AG04449 (cell line): ENCODE results near the gene B3GLCT.

Source experiments
- CTCF ChIA-PET: fragments of 350-600 bp; formaldehyde crosslinking; extraction: SDS; loops from one replicate; lab custom pipeline; 2021; ENCODE audit warnings: antibody characterized with exemption; lab: Yijun Ruan, JAX
- POLR2A ChIA-PET: fragments of 400-600, 350-600 bp; formaldehyde crosslinking; extraction: SDS; loops from one replicate; lab custom pipeline; 2020; ENCODE audit warnings: antibody characterized with exemption, inconsistent platforms; lab: Yijun Ruan, JAX
- DNase-seq: peaks from one replicate; pipeline ENCODE4 v3.0.0-alpha.2; 2010; ENCODE audit warnings: low read depth, low spot score
- H3K4me3 ChIP-seq: 2 replicates; pipeline ENCODE4 v1.5.1; 2011; ENCODE audit warnings: low read depth, mild to moderate bottlenecking, control low read depth, low read length
- TF ChIP-seq, protein P1 (sequence below): IDR thresholded peaks from one replicate; pipeline ENCODE4 v1.5.1; 2011; ENCODE audit warnings: mild to moderate bottlenecking, moderate library complexity, low read length, control low read depth, inconsistent platforms; ENCODE audit not compliant: insufficient read depth; ENCODE audit errors: missing control alignments

The B3GLCT gene

DNA sequence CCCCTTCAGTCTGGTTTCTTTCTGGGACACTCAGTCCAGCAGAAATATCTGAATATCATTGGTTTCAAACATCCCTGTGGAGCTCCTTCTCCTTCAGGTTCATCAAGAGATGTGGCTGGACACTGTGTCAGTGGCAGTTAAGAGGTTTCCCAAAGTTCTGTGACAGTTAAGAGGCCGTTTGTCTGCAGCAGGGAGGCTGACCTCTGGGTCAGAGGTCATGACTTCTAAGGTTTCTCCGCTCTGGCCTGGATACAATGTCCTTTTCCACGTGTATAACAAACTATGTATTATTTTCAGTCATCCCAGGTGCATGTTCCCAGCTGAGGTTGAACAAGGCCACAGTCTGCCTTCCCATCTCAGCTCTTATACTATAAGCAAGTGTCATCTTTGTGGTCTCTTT is 174.9 kb downstream of the B3GLCT start:
- ChIA-PET CTCF (no interaction called here), POLR2A (no interaction called here)
- TF ChIP-seq, protein P1, sequence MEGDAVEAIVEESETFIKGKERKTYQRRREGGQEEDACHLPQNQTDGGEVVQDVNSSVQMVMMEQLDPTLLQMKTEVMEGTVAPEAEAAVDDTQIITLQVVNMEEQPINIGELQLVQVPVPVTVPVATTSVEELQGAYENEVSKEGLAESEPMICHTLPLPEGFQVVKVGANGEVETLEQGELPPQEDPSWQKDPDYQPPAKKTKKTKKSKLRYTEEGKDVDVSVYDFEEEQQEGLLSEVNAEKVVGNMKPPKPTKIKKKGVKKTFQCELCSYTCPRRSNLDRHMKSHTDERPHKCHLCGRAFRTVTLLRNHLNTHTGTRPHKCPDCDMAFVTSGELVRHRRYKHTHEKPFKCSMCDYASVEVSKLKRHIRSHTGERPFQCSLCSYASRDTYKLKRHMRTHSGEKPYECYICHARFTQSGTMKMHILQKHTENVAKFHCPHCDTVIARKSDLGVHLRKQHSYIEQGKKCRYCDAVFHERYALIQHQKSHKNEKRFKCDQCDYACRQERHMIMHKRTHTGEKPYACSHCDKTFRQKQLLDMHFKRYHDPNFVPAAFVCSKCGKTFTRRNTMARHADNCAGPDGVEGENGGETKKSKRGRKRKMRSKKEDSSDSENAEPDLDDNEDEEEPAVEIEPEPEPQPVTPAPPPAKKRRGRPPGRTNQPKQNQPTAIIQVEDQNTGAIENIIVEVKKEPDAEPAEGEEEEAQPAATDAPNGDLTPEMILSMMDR = no peak
- no peak overlapping the region for H3K4me3 ChIP-seq
- DNase-seq = no peak

DNA sequence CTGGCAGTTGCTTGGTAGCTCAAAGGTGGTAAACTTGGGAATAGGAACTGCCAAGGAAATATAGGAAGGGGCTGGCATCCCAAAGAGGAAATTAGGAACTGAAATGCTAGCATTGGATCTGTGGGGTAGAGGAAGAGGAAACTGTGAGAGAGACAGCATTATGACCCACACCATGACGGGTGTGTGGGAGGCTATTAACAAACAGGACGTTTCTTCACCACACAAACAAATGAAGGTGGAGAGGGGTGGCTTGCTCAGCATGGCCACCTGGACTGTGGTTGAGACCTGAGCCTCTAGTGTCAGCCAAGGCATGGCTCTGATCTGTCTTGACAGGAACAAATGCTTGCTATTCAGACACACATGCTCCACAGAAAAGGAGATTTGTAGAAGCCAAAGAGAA is 178.2 kb downstream of the B3GLCT start:
- DNase-seq = no peak
- ChIA-PET POLR2A (no interaction called here), CTCF (no interaction called here)
- no peak overlapping the region for H3K4me3 ChIP-seq
- TF ChIP-seq, protein P1 = no peak

DNA sequence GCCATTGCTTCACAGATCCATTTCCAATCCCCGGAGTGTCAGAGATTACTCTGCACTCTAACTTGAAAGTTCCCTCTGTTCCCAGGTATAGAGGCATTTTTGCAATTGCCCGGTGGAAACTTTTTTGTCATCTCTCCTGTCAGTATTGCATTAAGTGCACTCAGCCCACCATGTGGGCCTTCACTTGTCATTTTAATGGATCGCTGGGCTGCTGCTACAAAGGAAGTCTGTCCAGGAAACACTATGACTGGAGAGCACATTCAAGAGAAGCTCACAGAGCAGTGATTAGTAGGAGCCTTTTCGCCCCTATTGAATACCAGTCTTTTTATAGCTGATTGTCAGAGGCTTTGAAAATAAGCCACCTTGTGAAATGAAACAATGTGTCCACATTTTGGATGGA is 180.9 kb downstream of the B3GLCT start:
- no peak for DNase-seq
- CTCF ChIA-PET = interaction anchor here (1.0 kb wide), 1 partner anchor 144 kb away, joined by 3 read pairs; no protein-coding TSS in a partner anchor
- POLR2A ChIA-PET = no interaction called here
- H3K4me3 ChIP-seq = no peak overlapping the region
- TF ChIP-seq, protein P1 = no peak
